ENCODE results near the gene ELP2. TPM values are rescaled to one million over a fixed set of nuclear protein-coding genes. Genes with fewer than 3 reads are reported as not detected.

ELP2 gene
- total and polyA plus RNA-seq, 7 experiments from 2014 or later: 77.4 to 177 (median 123) TPM

DNA sequence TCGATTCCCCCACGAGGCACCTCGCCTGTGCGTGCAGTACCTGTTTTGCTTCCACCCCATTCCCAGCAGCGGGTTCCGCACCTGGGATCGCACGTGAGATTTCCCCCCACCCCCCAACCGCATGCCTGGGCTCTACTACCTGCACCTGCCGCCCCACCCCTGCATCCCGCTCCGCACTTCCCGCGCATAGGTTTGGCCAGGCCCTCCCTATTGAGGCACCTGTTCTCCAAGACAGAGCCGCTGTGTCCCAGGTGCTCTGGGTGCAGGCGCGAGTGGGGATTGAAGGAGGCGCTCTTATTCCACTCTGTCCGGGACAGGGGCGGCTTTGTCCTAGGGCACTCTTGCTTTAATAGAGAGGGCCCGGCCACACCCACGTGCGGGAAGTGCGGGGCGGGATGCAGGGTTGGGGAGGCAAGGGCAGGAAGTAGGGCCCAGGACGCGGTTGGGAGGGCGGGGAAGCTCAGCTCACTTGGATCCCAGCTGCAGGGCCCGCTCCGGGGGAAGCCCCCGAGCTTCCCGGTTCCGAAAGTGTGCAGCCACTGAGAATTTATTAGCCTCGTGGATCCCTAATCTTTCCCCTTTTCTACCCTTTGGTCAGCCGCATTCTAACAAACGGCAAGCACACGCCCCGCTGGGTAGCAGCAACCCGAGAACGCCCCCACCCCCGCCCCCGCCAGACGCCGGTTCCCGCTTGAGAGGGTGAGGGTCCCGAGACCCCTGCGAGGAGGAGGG is 56.9 kb downstream of the ELP2 start:
- intact Hi-C loops (cut with micrococcal nuclease): loop anchor here (1.0 to 5.0 kb wide), 2 partner anchors 57 to 96 kb away; partner anchors contain the start of genes ELP2 (in 1 of the 2) and SLC39A6 (in 1 of the 2)
- H3K27ac ChIP-seq (ENCODE audit: low read depth, low read length): peak overlapping the region; percentile 46
- peaks cover 7 to 25% (median 11%) of the 10 kb centered on the region in 7 donors for H3K4me1 Mint-ChIP-seq
- peaks cover 17 to 32% (median 24%) of the 10 kb centered on the region in 5 donors for H3K27me3 Mint-ChIP-seq
- H3K4me3 ChIP-seq (ENCODE audit: low read length): peak overlapping the region; percentile 77
- peaks cover 0 to 3% of the 10 kb centered on the region in 2 donors for H3K27me3 ChIP-seq (ENCODE audit: control insufficient read depth in 2 of 2, insufficient read depth in 2 of 2, low read length in 2 of 2)
- H3K36me3 Mint-ChIP-seq: peaks cover 0 to 8% (median 0%) of the 10 kb centered on the region in 5 donors
- CTCF ChIA-PET: interaction anchor here (0.7 kb wide), 1 partner anchor 53 kb away, joined by 3 read pairs; no protein-coding TSS in a partner anchor
- peaks cover 4 to 5% of the 10 kb centered on the region in 2 donors for H3K4me1 ChIP-seq (ENCODE audit: control insufficient read depth in 2 of 2, insufficient read depth in 2 of 2, low read length in 2 of 2)
- peak overlapping the region; percentile 74 to 86 (median 82) for H3K4me3 Mint-ChIP-seq
- no peaks in the 10 kb centered on the region for H3K9me3 ChIP-seq (ENCODE audit: control insufficient read depth in 2 of 3, low read length in 3 of 3)
- H3K9me3 Mint-ChIP-seq: peaks cover 0 to 1% (median 0%) of the 10 kb centered on the region in 11 donors
- ATAC-seq: peak; percentile 28
- POLR2A ChIA-PET: interaction anchor here (0.6 kb wide), 1 partner anchor 423 kb away, joined by 3 read pairs; no protein-coding TSS in a partner anchor
- DNase-seq: peak in 1 of 9 donors; percentile 34
- H3K27ac Mint-ChIP-seq: peak overlapping the region in 1 of 9 donors; percentile 38
- H3K36me3 ChIP-seq (ENCODE audit: control insufficient read depth in 2 of 3, insufficient read depth in 3 of 3, low read length in 3 of 3): peaks cover 0 to 4% (median 0%) of the 10 kb centered on the region in 3 experiments

DNA sequence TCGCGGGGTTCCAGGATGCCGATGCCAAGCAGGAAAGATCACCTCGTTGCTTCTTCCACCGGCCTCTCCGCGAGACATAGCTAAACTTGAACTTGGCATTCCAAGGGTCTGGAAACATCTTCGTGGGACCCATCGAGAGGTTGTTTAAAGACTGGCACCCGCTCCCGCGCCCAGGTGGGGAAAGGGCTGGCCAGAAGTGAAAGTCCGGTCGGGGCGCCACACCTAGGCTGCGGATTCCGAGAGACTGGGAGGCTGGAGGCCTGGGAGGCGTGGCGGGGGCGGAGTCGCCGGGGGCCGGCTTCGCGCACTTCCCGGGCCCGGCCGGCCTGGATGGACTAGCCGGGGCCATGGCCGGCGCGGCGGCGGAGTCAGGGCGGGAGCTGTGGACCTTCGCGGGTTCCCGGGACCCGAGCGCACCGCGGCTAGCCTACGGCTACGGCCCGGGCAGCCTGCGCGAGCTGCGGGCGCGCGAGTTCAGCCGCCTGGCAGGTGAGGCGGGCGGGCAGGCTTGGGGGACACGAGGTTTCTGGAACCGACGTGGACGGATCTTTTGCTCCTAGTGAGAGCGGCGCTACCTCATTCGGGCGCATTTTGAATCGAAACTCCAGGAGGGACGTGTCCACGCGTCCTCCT is 57.6 kb downstream of the ELP2 start, which contains the start of gene MOCOS:
Gene MOCOS, plus strand, starts transcription at position 305 of the 633 bp plus-strand sequence. Its CDS starts 43 bp downstream, at position 348.
- H3K36me3 ChIP-seq (ENCODE audit: control insufficient read depth in 2 of 3, insufficient read depth in 3 of 3, low read length in 3 of 3): peaks cover 0 to 4% (median 0%) of the 10 kb centered on the region in 3 experiments
- Mint-ChIP-seq H3K36me3 (peaks cover 0 to 8% (median 0%) of the 10 kb centered on the region in 5 donors), H3K27ac (peak within 1 kb of the TSS in 1 of 9 donors; percentile 38), H3K27me3 (peaks cover 20 to 35% (median 24%) of the 10 kb centered on the region in 5 donors), H3K4me3 (peak within 1 kb of the TSS; percentile 74 to 87 (median 83)), H3K4me1 (peaks cover 7 to 25% (median 11%) of the 10 kb centered on the region in 7 donors), H3K9me3 (peaks cover 0 to 1% (median 0%) of the 10 kb centered on the region in 11 donors)
- H3K4me3 ChIP-seq (ENCODE audit: low read length): peak within 1 kb of the TSS; percentile 77
- intact Hi-C loops (cut with micrococcal nuclease): loop anchor here (1.0 to 5.0 kb wide), 2 partner anchors 58 to 95 kb away; partner anchors contain the start of genes ELP2 (in 1 of the 2) and SLC39A6 (in 1 of the 2)
- ChIA-PET POLR2A (no interaction called here), CTCF (interaction anchor here (0.7 kb wide), 1 partner anchor 54 kb away, joined by 3 read pairs; no protein-coding TSS in a partner anchor)
- DNase-seq (peak in 6 of 9 donors; percentile 16 to 71 (median 22)), ATAC-seq (peak; percentile 76)
- H3K9me3 ChIP-seq (ENCODE audit: control insufficient read depth in 2 of 3, low read length in 3 of 3): no peaks in the 10 kb centered on the region
- peak within 1 kb of the TSS; percentile 46 for H3K27ac ChIP-seq (ENCODE audit: low read depth, low read length)
- peaks cover 0 to 3% of the 10 kb centered on the region in 2 donors for H3K27me3 ChIP-seq (ENCODE audit: control insufficient read depth in 2 of 2, insufficient read depth in 2 of 2, low read length in 2 of 2)
- H3K4me1 ChIP-seq (ENCODE audit: control insufficient read depth in 2 of 2, insufficient read depth in 2 of 2, low read length in 2 of 2): peaks cover 4 to 5% of the 10 kb centered on the region in 2 donors

- ATAC-seq: peak; percentile 15
- CTCF ChIA-PET: no interaction called here
- Histone ChIP-seq H3K27me3 (ENCODE audit: control insufficient read depth in 2 of 2, insufficient read depth in 2 of 2, low read length in 2 of 2) (peaks cover 0 to 3% of the 10 kb centered on the region in 2 donors), H3K4me1 (ENCODE audit: control insufficient read depth in 2 of 2, insufficient read depth in 2 of 2, low read length in 2 of 2) (peaks cover 4 to 5% of the 10 kb centered on the region in 2 donors), H3K9me3 (ENCODE audit: control insufficient read depth in 2 of 3, low read length in 3 of 3) (no peaks in the 10 kb centered on the region), H3K4me3 (ENCODE audit: low read length) (peak overlapping the region; percentile 77), H3K36me3 (ENCODE audit: control insufficient read depth in 2 of 3, insufficient read depth in 3 of 3, low read length in 3 of 3) (peaks cover 0 to 4% (median 0%) of the 10 kb centered on the region in 3 experiments), H3K27ac (ENCODE audit: low read depth, low read length) (no peak overlapping the region)
- H3K27ac Mint-ChIP-seq: peak overlapping the region in 1 of 9 donors; percentile 4
- POLR2A ChIA-PET: no interaction called here
- DNase-seq: no peak
- H3K4me1 Mint-ChIP-seq: peaks cover 7 to 25% (median 11%) of the 10 kb centered on the region in 7 donors
- H3K27me3 Mint-ChIP-seq: peaks cover 20 to 35% (median 24%) of the 10 kb centered on the region in 5 donors
- H3K4me3 Mint-ChIP-seq: peak overlapping the region; percentile 74 to 87 (median 83)
- H3K36me3 Mint-ChIP-seq: peaks cover 0 to 8% (median 0%) of the 10 kb centered on the region in 5 donors
- intact Hi-C loops (cut with micrococcal nuclease): loop anchor here (1.0 to 5.0 kb wide), 2 partner anchors 59 to 94 kb away; partner anchors contain the start of genes ELP2 (in 1 of the 2) and SLC39A6 (in 1 of the 2)
- peaks cover 0 to 1% (median 0%) of the 10 kb centered on the region in 11 donors for H3K9me3 Mint-ChIP-seq
Measured at GRCh38 chr18:36187826-36188721, 58.4 kb downstream of the ELP2 start.

- H3K36me3 ChIP-seq (ENCODE audit: control insufficient read depth in 2 of 3, insufficient read depth in 3 of 3, low read length in 3 of 3): peaks cover 0 to 4% (median 0%) of the 10 kb centered on the region in 3 experiments
- Mint-ChIP-seq H3K4me1 (peaks cover 7 to 17% (median 11%) of the 10 kb centered on the region in 7 donors), H3K9me3 (peaks cover 0 to 1% (median 0%) of the 10 kb centered on the region in 11 donors), H3K27me3 (peaks cover 20 to 35% (median 24%) of the 10 kb centered on the region in 5 donors), H3K27ac (peak overlapping the region in 1 of 9 donors; percentile 4), H3K36me3 (peaks cover 0 to 8% (median 0%) of the 10 kb centered on the region in 5 donors), H3K4me3 (peak overlapping the region; percentile 74 to 87 (median 83))
- ATAC-seq (no peak), DNase-seq (no peak)
- H3K27ac ChIP-seq (ENCODE audit: low read depth, low read length): no peak overlapping the region
- peaks cover 0 to 3% of the 10 kb centered on the region in 2 donors for H3K27me3 ChIP-seq (ENCODE audit: control insufficient read depth in 2 of 2, insufficient read depth in 2 of 2, low read length in 2 of 2)
- no peaks in the 10 kb centered on the region for H3K9me3 ChIP-seq (ENCODE audit: control insufficient read depth in 2 of 3, low read length in 3 of 3)
- H3K4me3 ChIP-seq (ENCODE audit: low read length): no peak overlapping the region
- intact Hi-C loops (cut with micrococcal nuclease): loop anchor here in 1 of 2 donors (5.0 kb wide), 1 partner anchor 93 kb away; no protein-coding TSS in a partner anchor
- ChIA-PET CTCF (no interaction called here), POLR2A (interaction anchor here (0.6 kb wide), 1 partner anchor 201 kb away, joined by 4 read pairs; no protein-coding TSS in a partner anchor)
- peaks cover 4 to 5% of the 10 kb centered on the region in 2 donors for H3K4me1 ChIP-seq (ENCODE audit: control insufficient read depth in 2 of 2, insufficient read depth in 2 of 2, low read length in 2 of 2)
Measured at GRCh38 chr18:36188916-36189315, 59.2 kb downstream of the ELP2 start.

DNA sequence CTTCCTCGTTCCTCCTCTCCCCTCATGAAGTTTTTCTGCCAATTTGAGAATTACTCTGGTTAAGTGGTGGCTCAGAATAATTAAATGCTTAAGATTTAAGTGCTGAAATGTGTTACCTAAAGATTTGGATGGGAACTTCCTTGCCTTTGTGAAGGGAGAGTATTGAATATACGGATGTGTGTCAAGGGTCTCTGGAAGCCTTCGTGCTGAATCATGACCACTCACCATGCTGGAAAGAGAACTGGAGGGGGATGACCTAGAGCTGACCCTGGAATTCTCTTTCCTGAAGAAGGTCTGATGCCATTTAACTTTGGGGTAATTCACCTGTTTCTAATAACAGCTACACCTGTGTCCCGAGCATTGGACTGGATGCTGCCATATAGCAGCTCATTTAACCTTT is 59.8 kb downstream of the ELP2 start:
- peaks cover 0 to 4% (median 0%) of the 10 kb centered on the region in 3 experiments for H3K36me3 ChIP-seq (ENCODE audit: control insufficient read depth in 2 of 3, insufficient read depth in 3 of 3, low read length in 3 of 3)
- ChIA-PET POLR2A (interaction anchor here (0.6 kb wide), 1 partner anchor 202 kb away, joined by 4 read pairs; no protein-coding TSS in a partner anchor), CTCF (no interaction called here)
- Mint-ChIP-seq H3K4me1 (peaks cover 7 to 16% (median 11%) of the 10 kb centered on the region in 7 donors), H3K27me3 (peaks cover 20 to 36% (median 24%) of the 10 kb centered on the region in 5 donors), H3K4me3 (peak overlapping the region in 3 of 10 donors; percentile 80 to 85 (median 82)), H3K36me3 (peaks cover 0 to 8% (median 0%) of the 10 kb centered on the region in 5 donors), H3K9me3 (peaks cover 0 to 1% (median 0%) of the 10 kb centered on the region in 11 donors), H3K27ac (no peak overlapping the region)
- ATAC-seq (no peak), DNase-seq (no peak)
- H3K9me3 ChIP-seq (ENCODE audit: control insufficient read depth in 2 of 3, low read length in 3 of 3): no peaks in the 10 kb centered on the region
- H3K27me3 ChIP-seq (ENCODE audit: control insufficient read depth in 2 of 2, insufficient read depth in 2 of 2, low read length in 2 of 2): peaks cover 0 to 3% of the 10 kb centered on the region in 2 donors
- intact Hi-C loops (cut with micrococcal nuclease): loop anchor here in 1 of 2 donors (5.0 kb wide), 1 partner anchor 93 kb away; no protein-coding TSS in a partner anchor
- peaks cover 4 to 5% of the 10 kb centered on the region in 2 donors for H3K4me1 ChIP-seq (ENCODE audit: control insufficient read depth in 2 of 2, insufficient read depth in 2 of 2, low read length in 2 of 2)
- H3K27ac ChIP-seq (ENCODE audit: low read depth, low read length): no peak overlapping the region
- H3K4me3 ChIP-seq (ENCODE audit: low read length): no peak overlapping the region
